IMR-90 (cell line): ENCODE data around the gene SLCO3A1. TPM values are rescaled to one million over a fixed set of nuclear protein-coding genes. Genes with fewer than 3 reads are reported as not detected.

Experiments
- ATAC-seq: fragments of 200-7000 bp; cut with Tn5 transposase; 2 replicates; pipeline ENCODE4 v1.9.1; 2020; ENCODE audit warnings: low read depth, mild to moderate bottlenecking, moderate library complexity
- BruUV-seq: library from RNA; stranded (reverse); fragments of 400-500 nt; replicated peaks from 2 replicates; lab custom pipeline; 2021; lab: Mats Ljungman, UMichigan
- CTCF ChIA-PET: fragments of 300-600 bp; formaldehyde crosslinking; extraction: SDS; loops from one replicate; lab custom pipeline; 2021; ENCODE audit warnings: antibody characterized with exemption; lab: Yijun Ruan, JAX
- POLR2A ChIA-PET: fragments of 300-600 bp; sonication (Branson Sonifier 250); formaldehyde crosslinking; loops from one replicate; lab custom pipeline; 2022; ENCODE audit warnings: antibody characterized with exemption; ENCODE audit not compliant: unreplicated experiment; lab: Charles Lee
- DNase-seq: peaks from one replicate; pipeline ENCODE4 v3.0.0; 2013
- H2AFZ ChIP-seq: replicated peaks from 2 replicates; pipeline ENCODE3; 2013; ENCODE audit warnings: low read length, mild to moderate bottlenecking; ENCODE audit not compliant: poor library complexity
- H2AK5ac ChIP-seq: 2 replicates; pipeline ENCODE4 v1.6.1; 2013; ENCODE audit warnings: low read depth, low read length, inconsistent platforms
- H2AK9ac ChIP-seq: replicated peaks from 2 replicates; pipeline ENCODE3; 2013; ENCODE audit warnings: mild to moderate bottlenecking, low read depth, low read length, moderate library complexity; ENCODE audit not compliant: poor library complexity
- H2BK120ac ChIP-seq: 2 replicates; pipeline ENCODE4 v1.6.1; 2013; ENCODE audit warnings: low read depth, low read length, inconsistent platforms
- H2BK15ac ChIP-seq: 3 replicates; pipeline ENCODE4 v1.6.1; 2013; ENCODE audit warnings: low read depth, low read length, inconsistent platforms
- H2BK20ac ChIP-seq: 2 replicates; pipeline ENCODE4 v1.6.1; 2013; ENCODE audit warnings: low read depth, mild to moderate bottlenecking, inconsistent platforms, low read length, moderate library complexity
- H2BK5ac ChIP-seq: 2 replicates; pipeline ENCODE4 v1.6.1; 2013; ENCODE audit warnings: mild to moderate bottlenecking, low read depth, low read length, inconsistent platforms; ENCODE audit not compliant: poor library complexity, severe bottlenecking
- H3K14ac ChIP-seq: replicated peaks from 2 replicates; pipeline ENCODE4 v1.6.1; 2013; ENCODE audit warnings: low read depth, low read length, inconsistent platforms
- H3K18ac ChIP-seq: 2 replicates; pipeline ENCODE4 v1.6.1; 2013; ENCODE audit warnings: low read depth, low read length, control low read depth
- H3K23ac ChIP-seq: 2 replicates; pipeline ENCODE4 v1.6.1; 2013; ENCODE audit warnings: low read depth, low read length, inconsistent platforms
- H3K27ac ChIP-seq: 2 replicates; pipeline ENCODE4 v1.5.1; 2013; ENCODE audit warnings: mild to moderate bottlenecking, control low read depth, low read length; ENCODE audit not compliant: insufficient read depth
- H3K27me3 ChIP-seq: 2 replicates; pipeline ENCODE4 v1.6.1; 2013; ENCODE audit warnings: low read length; ENCODE audit not compliant: control insufficient read depth, insufficient read depth
- H3K36me3 ChIP-seq: 2 replicates; pipeline ENCODE4 v1.6.1; 2013; ENCODE audit warnings: low read length, mixed read lengths; ENCODE audit not compliant: control insufficient read depth, insufficient read depth
- H3K4ac ChIP-seq: 2 replicates; pipeline ENCODE4 v1.6.1; 2013; ENCODE audit warnings: low read depth, low read length, inconsistent platforms
- H3K4me1 ChIP-seq: 2 replicates; pipeline ENCODE4 v1.6.1; 2013; ENCODE audit warnings: low read length, mixed read lengths; ENCODE audit not compliant: control insufficient read depth, insufficient read depth
- H3K4me2 ChIP-seq: 2 replicates; pipeline ENCODE4 v1.6.1; 2013; ENCODE audit warnings: low read depth, mild to moderate bottlenecking, control low read depth, low read length, moderate library complexity
- H3K4me3 ChIP-seq: 2 replicates; pipeline ENCODE4 v1.5.1; 2013; ENCODE audit warnings: low read depth, mild to moderate bottlenecking, control low read depth, low read length, moderate library complexity; ENCODE audit not compliant: insufficient read depth
- H3K56ac ChIP-seq: 2 replicates; pipeline ENCODE4 v1.6.1; 2013; ENCODE audit warnings: low read length, inconsistent platforms; ENCODE audit not compliant: insufficient read depth; ENCODE audit errors: extremely low read depth
- H3K79me1 ChIP-seq, 2 experiments: 2 replicates each; pipeline ENCODE4 v1.6.1; 2013; ENCODE audit warnings: low read length in 2 of 2, inconsistent platforms in 1 of 2, low read depth in 1 of 2
- H3K9ac ChIP-seq: 2 replicates; pipeline ENCODE4 v1.6.1; 2013; ENCODE audit warnings: low read depth, low read length, control low read depth
- H3K9me1 ChIP-seq: 2 replicates; pipeline ENCODE4 v1.6.1; 2013; ENCODE audit warnings: low read length, inconsistent platforms; ENCODE audit not compliant: insufficient read depth
- H3K9me3 ChIP-seq: 2 replicates; pipeline ENCODE4 v1.6.1; 2013; ENCODE audit warnings: low read length; ENCODE audit not compliant: control insufficient read depth, insufficient read depth
- H4K20me1 ChIP-seq: 2 replicates; pipeline ENCODE4 v1.6.1; 2013; ENCODE audit warnings: low read length, inconsistent platforms; ENCODE audit not compliant: insufficient read depth
- H4K5ac ChIP-seq: 2 replicates; pipeline ENCODE4 v1.6.1; 2013; ENCODE audit warnings: mild to moderate bottlenecking, low read depth, low read length, control low read depth
- H4K8ac ChIP-seq, 2 experiments: 2 replicates each; pipeline ENCODE4 v1.6.1; 2013; ENCODE audit warnings: low read depth in 2 of 2, low read length in 2 of 2, control low read depth in 1 of 2, inconsistent platforms in 1 of 2
- H4K91ac ChIP-seq: 2 replicates; pipeline ENCODE4 v1.6.1; 2013; ENCODE audit warnings: low read depth, low read length, inconsistent platforms; ENCODE audit not compliant: insufficient read depth
- BHLHE40 ChIP-seq: fragments of 150-350 bp; IDR thresholded peaks from 2 replicates; pipeline ENCODE4 v1.6.1; 2016; ENCODE audit warnings: mild to moderate bottlenecking, low read depth, low read length
- CEBPB ChIP-seq: IDR thresholded peaks from 2 replicates; pipeline ENCODE4 v1.6.1; 2012; ENCODE audit warnings: low read depth, low read length, improper control_type of control experiment
- ELK1 ChIP-seq: fragments of 150-350 bp; IDR thresholded peaks from 2 replicates; pipeline ENCODE4 v1.6.1; 2016; ENCODE audit warnings: low read depth, mild to moderate bottlenecking, low read length, moderate library complexity, borderline replicate concordance
- FOS ChIP-seq: fragments of 150-350 bp; IDR thresholded peaks from 2 replicates; pipeline ENCODE4 v1.6.1; 2016; ENCODE audit warnings: low read depth, low read length
- MAFK ChIP-seq: IDR thresholded peaks from 2 replicates; pipeline ENCODE4 v1.6.1; 2012; ENCODE audit warnings: low read depth, low read length, improper control_type of control experiment
- MXI1 ChIP-seq: IDR thresholded peaks from 2 replicates; pipeline ENCODE4 v1.6.1; 2012; ENCODE audit warnings: low read depth, mild to moderate bottlenecking, low read length, moderate library complexity, borderline replicate concordance
- NFE2L2 ChIP-seq: fragments of 150-350 bp; IDR thresholded peaks from 2 replicates; pipeline ENCODE4 v1.6.1; 2016; ENCODE audit warnings: low read depth, mild to moderate bottlenecking, low read length
- POLR2A ChIP-seq: IDR thresholded peaks from 2 replicates; pipeline ENCODE4 v1.6.1; 2012; ENCODE audit warnings: mild to moderate bottlenecking, low read depth, low read length
- RFX5 ChIP-seq: IDR thresholded peaks from 2 replicates; pipeline ENCODE4 v1.8.0; 2012; ENCODE audit warnings: low read depth, mild to moderate bottlenecking, low read length, moderate library complexity
- SMC3 ChIP-seq: fragments of 150-350 bp; IDR thresholded peaks from 2 replicates; pipeline ENCODE4 v1.6.1; 2016; ENCODE audit warnings: low read depth, mild to moderate bottlenecking, antibody characterized with exemption, low read length, moderate library complexity
- USF2 ChIP-seq: fragments of 150-350 bp; IDR thresholded peaks from 2 replicates; pipeline ENCODE4 v1.6.1; 2017; ENCODE audit warnings: mild to moderate bottlenecking, antibody characterized with exemption, low read length, low read depth
- WGBS, 2 experiments: methylation state at CpG; one replicate each; pipeline versions ENCODE4 v1.1.5 to v1.1.7; 2013; ENCODE audit warnings: missing lambda C conversion rate in 2 of 2; ENCODE audit not compliant: insufficient read length in 1 of 2; ENCODE audit errors: extremely low coverage in 2 of 2; 5-methylcytosine and 5-hydroxymethylcytosine counted together
- dilution Hi-C: fragments of 300-500 bp; cut with HindIII; formaldehyde crosslinking; loops from one replicate; pipeline ENCODE4 v1.14.3; 2018; ENCODE audit warnings: low sequenced_read_pairs; ENCODE audit not compliant: unreplicated experiment
- in situ Hi-C: fragments of 300-500 bp; cut with MboI; formaldehyde crosslinking; loops from 3 replicates; pipeline ENCODE4 v1.14.3; 2019; ENCODE audit warnings: low sequenced_read_pairs, inconsistent platforms, mixed read lengths
- intact Hi-C: fragments of 100-400 bp; cut with micrococcal nuclease; formaldehyde crosslinking; loops from 2 replicates; pipeline ENCODE4 v1.10.0; 2022
- polyA plus RNA-seq, 3 experiments: library from polyadenylated mRNA; depleted of rRNA; stranded (reverse); fragments of >200 nt; gene quantifications; 2 replicates each; pipeline ENCODE4 v1.2.3, GENCODE V29; 2012; ENCODE audit warnings: low replicate concordance in 1 of 3
- total RNA-seq: library from RNA; depleted of rRNA; stranded (reverse); fragments of >200 nt; gene quantifications from 2 replicates; pipeline ENCODE4 v1.2.3, GENCODE V29; 2012

The SLCO3A1 gene
- total and polyA plus RNA-seq, 2 of the 4 experiments (the other 2 are of a cell fraction) = 4.7 to 8.1 TPM

GRCh38 chr15:91950631-91951329, 97.3 kb downstream of the SLCO3A1 start:
- ATAC-seq = peak; percentile 42
- CTCF ChIA-PET = interaction anchor here (0.6 kb wide), 3 partner anchors 30 to 1647 kb away, joined by 3 to 7 read pairs (median 3); no protein-coding TSS in a partner anchor
- no TSS peak for BruUV-seq

More at GRCh38 chr15:91950631-91951329, 97.3 kb downstream of the SLCO3A1 start:
- peaks cover 10% of the 10 kb centered on the region; the same call in 1 of the 2 replicates for H3K4me1 ChIP-seq
- no peak overlapping the region for H3K18ac ChIP-seq
- no peak overlapping the region for H3K56ac ChIP-seq
- H3K14ac ChIP-seq = no peak overlapping the region
- no peak overlapping the region for H2BK15ac ChIP-seq
- no peak overlapping the region for H3K4me2 ChIP-seq
- no peak overlapping the region for H4K91ac ChIP-seq
- no peaks in the 10 kb centered on the region for H3K36me3 ChIP-seq
- no peak overlapping the region for H3K4ac ChIP-seq
- TF ChIP-seq USF2 = no peak
- no peak for TF ChIP-seq BHLHE40
- TF ChIP-seq CEBPB = peak; percentile 61
- TF ChIP-seq SMC3 = no peak
- TF ChIP-seq MAFK = no peak
- TF ChIP-seq RFX5 = peak; percentile 68
- no peak for TF ChIP-seq MXI1
- TF ChIP-seq POLR2A = no peak
- no peak for TF ChIP-seq ELK1
- no peak for TF ChIP-seq NFE2L2
- TF ChIP-seq FOS = no peak
- H3K9me1 ChIP-seq = peaks cover 6% of the 10 kb centered on the region; the same call in 1 of the 2 replicates
- DNase-seq = peak; percentile 49
- POLR2A ChIA-PET = no interaction called here
- no peak overlapping the region for H2BK120ac ChIP-seq
- intact Hi-C loops (no loop called here), dilution Hi-C loops (no loop called here), in situ Hi-C loops (no loop called here)
- no peak overlapping the region for H3K9ac ChIP-seq
- H2AFZ ChIP-seq = no peak overlapping the region
- no peaks in the 10 kb centered on the region for H3K9me3 ChIP-seq
- H2AK9ac ChIP-seq = no peak overlapping the region
- no CpG with 5 or more reads among the region's 2 CpGs for WGBS, 2 experiments
- no peak overlapping the region for H4K5ac ChIP-seq
- no peak overlapping the region for H3K4me3 ChIP-seq
- H3K79me1 ChIP-seq = peaks cover 0 to 11% of the 10 kb centered on the region in 2 experiments; a peak in 1 of 4 replicates
- H2BK5ac ChIP-seq = no peak overlapping the region
- H2AK5ac ChIP-seq = no peak overlapping the region
- H3K27me3 ChIP-seq = no peaks in the 10 kb centered on the region
- no peak overlapping the region for H3K23ac ChIP-seq
- H2BK20ac ChIP-seq = no peak overlapping the region
- H4K20me1 ChIP-seq = no peaks in the 10 kb centered on the region
- no peak overlapping the region for H4K8ac ChIP-seq
- no peak overlapping the region for H3K27ac ChIP-seq
